Measurements from ENCODE around the gene CHAT.

Gene CHAT

GRCh38 chr10:49632406-49633317 lies 18.8 kb downstream of the CHAT start:
- DNase-seq: no peak

- DNase-seq: no peak
These were observed 19.7 kb downstream of the CHAT start for GRCh38 chr10:49633327-49634068.

- no peak for DNase-seq
These were observed 20.3 kb downstream of the CHAT start for GRCh38 chr10:49634069-49634660.

- DNase-seq: no peak
These were observed 28.5 kb downstream of the CHAT start for GRCh38 chr10:49642311-49642710.

GRCh38 chr10:49643241-49644034 lies 29.6 kb downstream of the CHAT start:
- no peak for DNase-seq

- no peak for DNase-seq
These were observed 30.3 kb downstream of the CHAT start for GRCh38 chr10:49644035-49644646.

GRCh38 chr10:49645417-49645816 lies 31.6 kb downstream of the CHAT start:
- no peak for DNase-seq

GRCh38 chr10:49645871-49646870 lies 32.3 kb downstream of the CHAT start:
- DNase-seq: no peak

- DNase-seq: no peak
These were observed 33.7 kb downstream of the CHAT start for GRCh38 chr10:49647554-49647953.

GRCh38 chr10:49647985-49648795 lies 34.4 kb downstream of the CHAT start:
- DNase-seq: no peak

GRCh38 chr10:49649294-49649693 lies 35.5 kb downstream of the CHAT start:
- no peak for DNase-seq

- DNase-seq: no peak
These were observed 36.3 kb downstream of the CHAT start for GRCh38 chr10:49649936-49650723.

GRCh38 chr10:49650724-49651034 lies 36.8 kb downstream of the CHAT start:
- no peak for DNase-seq

- no peak for DNase-seq
These were observed 37.4 kb downstream of the CHAT start for GRCh38 chr10:49651039-49651835.

- DNase-seq: no peak
These were observed 38.1 kb downstream of the CHAT start for GRCh38 chr10:49651917-49652316.

GRCh38 chr10:49652421-49653272 lies 38.8 kb downstream of the CHAT start:
- DNase-seq: no peak

- no peak for DNase-seq
These were observed 39.6 kb downstream of the CHAT start for GRCh38 chr10:49653273-49653929.

Data from NCI-H2081 treated with DMSO at 0.1 percent for 48 hours (cell line).